HCT116 (cell line): ENCODE results near the gene CD44.

Source experiments
- FOSL1 ChIP-seq: IDR thresholded peaks from 2 replicates; pipeline ENCODE4 v1.6.1; 2012; ENCODE audit warnings: low read depth
- POLR2AphosphoS5 ChIP-seq: IDR thresholded peaks from 2 replicates; pipeline ENCODE4 v1.6.1; 2011; ENCODE audit warnings: mild to moderate bottlenecking, low read depth, low read length, moderate library complexity
- RAD21 ChIP-seq: IDR thresholded peaks from 2 replicates; pipeline ENCODE4 v1.6.1; 2012; ENCODE audit warnings: low read depth, mild to moderate bottlenecking
- TF ChIP-seq, protein P1 (sequence below), 3 experiments: fragments of 200-600 bp in 1 of 3; sonication (generic) in 1 of 3; IDR thresholded peaks in 2 of 3; conservative IDR thresholded peaks in 1 of 3; 2 replicates each; pipeline ENCODE4 v1.5.1; 2012 to 2017; ENCODE audit warnings: low read depth in 2 of 3, low read length in 2 of 3, antibody characterized with exemption in 1 of 3, borderline replicate concordance in 1 of 3, control low read depth in 1 of 3, mild to moderate bottlenecking in 1 of 3, mixed read lengths in 1 of 3, mixed run types in 1 of 3, moderate library complexity in 1 of 3; ENCODE audit not compliant: insufficient read depth in 1 of 3
- TF ChIP-seq, protein P2 (sequence below): IDR thresholded peaks from 2 replicates; pipeline ENCODE4 v1.6.1; 2011; ENCODE audit warnings: mild to moderate bottlenecking, low read length, moderate library complexity; ENCODE audit not compliant: insufficient replicate concordance; ENCODE audit errors: extremely low read depth

DNA sequence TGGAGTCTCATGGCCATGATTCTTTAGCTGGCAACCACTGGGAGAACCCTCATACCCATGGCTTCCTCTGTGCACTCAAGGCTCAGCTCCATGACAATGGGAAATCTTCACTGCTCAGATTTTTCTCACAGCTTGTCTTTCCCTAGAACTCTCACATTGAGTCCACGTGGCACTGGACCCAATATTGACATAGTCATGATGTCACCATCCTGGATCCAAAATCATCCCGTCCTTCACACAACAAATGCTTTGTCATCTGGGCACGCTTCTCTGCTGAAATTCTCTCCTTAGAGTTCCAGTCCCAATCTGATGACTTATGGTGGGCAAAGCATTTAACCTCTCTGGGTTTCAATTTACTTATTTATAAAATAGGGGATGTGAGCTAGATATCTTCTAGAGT, 37.7 kb upstream of the CD44 start:
- no peak for TF ChIP-seq RAD21
- TF ChIP-seq, protein P1, sequence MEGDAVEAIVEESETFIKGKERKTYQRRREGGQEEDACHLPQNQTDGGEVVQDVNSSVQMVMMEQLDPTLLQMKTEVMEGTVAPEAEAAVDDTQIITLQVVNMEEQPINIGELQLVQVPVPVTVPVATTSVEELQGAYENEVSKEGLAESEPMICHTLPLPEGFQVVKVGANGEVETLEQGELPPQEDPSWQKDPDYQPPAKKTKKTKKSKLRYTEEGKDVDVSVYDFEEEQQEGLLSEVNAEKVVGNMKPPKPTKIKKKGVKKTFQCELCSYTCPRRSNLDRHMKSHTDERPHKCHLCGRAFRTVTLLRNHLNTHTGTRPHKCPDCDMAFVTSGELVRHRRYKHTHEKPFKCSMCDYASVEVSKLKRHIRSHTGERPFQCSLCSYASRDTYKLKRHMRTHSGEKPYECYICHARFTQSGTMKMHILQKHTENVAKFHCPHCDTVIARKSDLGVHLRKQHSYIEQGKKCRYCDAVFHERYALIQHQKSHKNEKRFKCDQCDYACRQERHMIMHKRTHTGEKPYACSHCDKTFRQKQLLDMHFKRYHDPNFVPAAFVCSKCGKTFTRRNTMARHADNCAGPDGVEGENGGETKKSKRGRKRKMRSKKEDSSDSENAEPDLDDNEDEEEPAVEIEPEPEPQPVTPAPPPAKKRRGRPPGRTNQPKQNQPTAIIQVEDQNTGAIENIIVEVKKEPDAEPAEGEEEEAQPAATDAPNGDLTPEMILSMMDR (IDR thresholded peaks at IDR 0.05 in 2 of 3, conservative IDR thresholded peaks at IDR 0.05 in 1 of 3; ENCODE audit: borderline replicate concordance in 1 of 3, insufficient read depth in 1 of 3, low read depth in 2 of 3, low read length in 2 of 3) = no peak
- no peak for TF ChIP-seq FOSL1
- no peak for TF ChIP-seq POLR2AphosphoS5
- TF ChIP-seq, protein P2, sequence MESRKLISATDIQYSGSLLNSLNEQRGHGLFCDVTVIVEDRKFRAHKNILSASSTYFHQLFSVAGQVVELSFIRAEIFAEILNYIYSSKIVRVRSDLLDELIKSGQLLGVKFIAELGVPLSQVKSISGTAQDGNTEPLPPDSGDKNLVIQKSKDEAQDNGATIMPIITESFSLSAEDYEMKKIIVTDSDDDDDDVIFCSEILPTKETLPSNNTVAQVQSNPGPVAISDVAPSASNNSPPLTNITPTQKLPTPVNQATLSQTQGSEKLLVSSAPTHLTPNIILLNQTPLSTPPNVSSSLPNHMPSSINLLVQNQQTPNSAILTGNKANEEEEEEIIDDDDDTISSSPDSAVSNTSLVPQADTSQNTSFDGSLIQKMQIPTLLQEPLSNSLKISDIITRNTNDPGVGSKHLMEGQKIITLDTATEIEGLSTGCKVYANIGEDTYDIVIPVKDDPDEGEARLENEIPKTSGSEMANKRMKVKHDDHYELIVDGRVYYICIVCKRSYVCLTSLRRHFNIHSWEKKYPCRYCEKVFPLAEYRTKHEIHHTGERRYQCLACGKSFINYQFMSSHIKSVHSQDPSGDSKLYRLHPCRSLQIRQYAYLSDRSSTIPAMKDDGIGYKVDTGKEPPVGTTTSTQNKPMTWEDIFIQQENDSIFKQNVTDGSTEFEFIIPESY = no peak
